ENCODE results near the gene HIPK2.
A peak's percentile ranks its signal among the peaks of the same experiment; 100 is the strongest.

HIPK2 gene

DNA sequence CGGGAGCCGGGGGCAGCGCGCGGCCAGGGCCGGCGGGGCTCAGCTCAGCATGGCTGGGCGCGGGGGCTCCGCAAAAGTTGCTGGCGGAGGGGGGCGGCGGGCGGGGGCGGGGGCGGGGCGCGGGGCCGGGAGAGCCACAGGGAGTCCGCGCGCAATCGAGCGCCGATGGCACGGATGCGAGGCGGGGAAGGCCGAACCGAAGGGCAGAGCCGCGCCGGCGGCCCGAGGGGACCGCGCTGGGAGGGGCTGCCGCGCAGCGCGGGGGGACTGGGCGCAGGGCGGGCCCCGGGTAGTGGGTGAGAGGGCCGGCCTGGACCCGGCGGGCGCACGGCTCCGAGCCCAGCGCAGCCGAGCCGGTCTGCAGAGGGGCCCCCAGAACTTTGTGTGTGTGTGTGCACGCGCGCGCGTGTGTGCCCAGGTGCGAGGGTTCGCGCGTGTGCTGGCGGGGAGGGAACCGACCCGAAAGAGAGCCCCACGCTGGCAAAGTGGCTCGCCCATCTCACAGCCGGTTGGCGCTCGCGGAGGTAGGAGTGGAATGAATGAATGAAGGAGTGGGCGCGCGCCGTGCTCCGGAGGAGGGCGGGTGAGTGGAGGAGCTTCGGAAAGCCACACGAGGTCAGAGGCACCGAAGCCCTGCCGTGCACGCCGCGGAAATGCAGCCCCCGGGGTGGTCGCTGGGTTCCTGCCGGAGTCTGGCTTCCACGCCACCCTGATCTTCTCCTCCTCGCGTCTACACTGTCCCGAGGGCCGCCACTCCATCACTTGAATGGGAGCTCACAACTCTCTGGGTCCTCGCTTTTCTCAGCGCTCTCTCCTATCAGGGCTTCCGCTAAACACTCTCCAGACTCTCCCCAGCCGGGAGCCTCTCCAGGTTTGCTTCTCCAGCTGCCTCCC lies at the start of gene HIPK2:
HIPK2 (minus strand) TSS at position 51 of the 894 bp plus-strand sequence. CDS start 375 bp downstream, outside the sequence.
- DNase-seq: peak in 47 of 51 donors; percentile 22 to 83 (median 66)

DNA sequence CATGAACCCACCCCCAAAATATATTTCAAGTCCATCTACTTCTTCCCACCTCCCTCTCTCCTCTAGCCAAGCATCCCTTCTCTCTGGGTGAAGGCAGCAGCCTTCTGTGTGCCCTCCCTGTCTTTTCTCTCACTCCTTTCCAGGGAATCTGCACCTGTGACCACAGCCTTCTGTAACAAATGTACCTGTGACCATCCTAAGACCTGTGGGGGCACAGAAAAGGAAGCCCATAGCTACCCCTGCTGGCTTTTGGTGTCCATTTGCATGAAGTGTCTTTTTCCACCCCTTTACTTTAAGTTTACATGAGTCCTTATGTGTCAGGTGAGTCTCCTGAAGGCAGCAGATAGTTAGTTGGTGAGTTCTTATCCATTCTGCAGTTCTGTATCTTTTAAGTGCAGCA lies 49.2 kb upstream of the HIPK2 start:
- no peak for DNase-seq

DNA sequence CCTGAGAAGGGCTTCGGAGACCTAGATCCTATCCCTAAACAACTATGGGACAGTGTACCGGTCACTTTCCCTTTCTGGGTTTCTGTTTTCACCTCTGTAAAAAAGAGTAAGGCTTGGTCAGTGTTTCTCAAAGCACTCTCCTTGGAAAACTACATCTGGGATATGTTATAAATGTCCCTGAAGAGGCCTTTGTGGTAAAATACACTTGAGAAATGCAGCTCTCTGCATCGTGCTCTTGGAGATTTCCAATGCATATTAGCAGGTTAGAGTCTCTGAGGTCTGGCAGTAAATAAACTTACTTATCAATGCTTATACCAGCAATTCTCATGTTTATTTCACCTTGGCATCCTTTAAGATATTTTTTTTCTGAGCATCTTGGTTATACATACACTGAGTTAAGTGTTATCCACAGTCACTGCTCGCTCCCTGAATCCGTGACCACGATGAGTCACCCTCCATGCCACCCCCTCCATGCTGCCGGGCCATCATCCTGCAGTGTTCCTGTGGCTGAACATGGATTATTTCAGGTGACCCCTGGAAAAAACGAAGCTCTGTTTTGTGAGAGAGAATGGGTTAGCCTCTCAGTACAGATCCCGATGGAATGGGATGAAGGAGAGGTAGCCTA lies 48.0 kb upstream of the HIPK2 start:
- DNase-seq: no peak

DNA sequence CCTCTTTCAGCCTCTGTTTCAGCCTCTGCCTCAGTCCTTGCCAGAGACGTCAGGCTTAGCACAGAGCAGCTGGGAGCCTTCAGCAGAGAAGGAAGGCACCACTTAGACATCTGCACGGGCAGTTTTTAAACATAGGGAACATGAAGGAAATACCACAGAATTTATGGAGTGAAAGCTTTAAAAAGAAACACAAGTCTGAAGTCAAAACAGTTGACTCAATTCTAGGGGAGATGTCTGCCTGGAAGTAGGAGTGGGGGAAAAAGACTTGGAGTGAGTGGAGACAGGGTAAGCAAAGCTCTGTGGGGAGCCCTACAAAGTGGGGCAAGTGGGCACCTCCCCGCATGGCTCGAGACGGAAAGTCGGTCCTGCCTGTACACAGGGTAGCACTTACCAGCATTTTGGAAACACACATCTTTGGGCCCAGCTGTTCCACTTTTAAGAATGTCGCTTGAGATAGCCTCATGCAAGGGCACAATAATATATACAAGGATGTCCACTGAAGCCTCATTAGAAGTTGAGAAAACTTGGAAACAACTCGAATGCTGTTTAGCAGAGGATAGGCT lies 46.2 kb upstream of the HIPK2 start:
- no peak for DNase-seq

DNA sequence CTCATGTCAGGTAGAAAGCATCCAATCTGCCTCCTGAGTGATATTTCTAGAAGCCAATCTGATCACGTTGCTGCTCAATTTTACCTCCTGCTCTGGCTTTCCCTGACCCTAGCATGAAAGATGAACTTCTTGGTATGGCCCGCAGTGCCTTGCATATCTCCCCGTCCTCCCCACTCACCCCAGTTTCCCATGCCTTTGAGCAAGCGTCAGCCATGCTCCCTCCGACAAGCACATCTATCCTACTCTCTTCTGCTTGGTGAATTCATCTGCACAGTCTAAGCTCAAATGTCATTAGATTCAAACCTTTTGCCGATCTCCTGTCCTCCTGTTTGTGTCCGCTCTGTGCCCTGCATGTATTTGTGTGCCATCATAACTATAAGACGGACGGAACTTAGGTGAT lies 45.1 kb upstream of the HIPK2 start:
- DNase-seq: no peak

DNA sequence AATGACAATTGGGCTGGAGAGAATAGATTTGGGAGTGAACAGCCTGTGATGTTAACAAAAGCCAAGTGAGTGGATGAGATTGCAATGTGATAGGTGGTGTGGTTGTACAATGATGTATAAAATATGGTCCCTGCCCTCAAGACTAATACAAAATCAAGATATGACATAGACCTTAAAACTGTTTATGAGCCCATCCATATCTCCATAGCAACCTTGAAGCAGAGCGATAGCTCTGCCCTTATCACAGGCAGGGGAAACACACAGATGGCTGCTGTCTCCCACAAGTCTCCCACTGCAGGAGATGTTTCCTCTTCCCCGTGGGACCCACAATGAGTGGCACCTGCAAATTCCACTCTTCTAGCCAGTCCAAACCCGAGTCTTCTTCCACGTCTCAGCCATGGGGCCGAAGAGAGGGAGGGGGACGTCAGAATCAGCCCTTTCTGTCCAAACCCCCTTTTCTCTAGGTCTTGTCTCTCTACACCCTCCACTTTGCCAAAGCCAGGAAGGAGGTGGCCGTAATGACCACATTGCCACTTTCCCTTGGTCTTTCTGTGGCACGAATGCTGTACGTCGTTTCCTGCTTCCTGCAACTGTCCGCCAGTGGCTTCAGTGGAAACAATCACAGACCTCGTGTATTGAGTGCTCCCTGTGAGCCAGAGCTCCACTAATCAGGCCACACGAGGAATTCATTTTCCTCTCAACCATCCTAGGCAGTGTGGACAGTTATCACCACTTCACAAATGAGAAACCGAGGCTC lies 43.7 kb upstream of the HIPK2 start:
- no peak for DNase-seq

DNA sequence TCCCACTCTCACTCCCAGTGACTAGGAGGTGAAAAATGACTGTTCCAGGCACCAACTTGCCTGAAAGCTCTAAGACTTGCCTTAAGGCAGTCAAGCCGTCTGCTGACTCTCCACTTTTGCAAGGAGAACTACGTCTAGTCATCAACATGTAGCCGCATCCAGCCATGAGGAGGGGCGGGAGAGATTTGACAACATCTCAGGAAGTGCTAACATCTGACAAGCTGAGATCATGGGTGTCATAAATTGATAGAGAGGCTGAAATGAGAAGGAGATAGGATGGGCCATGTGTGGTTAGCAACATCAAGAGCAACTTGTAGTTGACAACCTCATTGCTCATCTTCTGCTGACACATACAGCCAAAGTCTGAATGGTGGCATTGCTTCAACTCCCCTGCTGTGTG lies 42.3 kb upstream of the HIPK2 start:
- DNase-seq: no peak

DNA sequence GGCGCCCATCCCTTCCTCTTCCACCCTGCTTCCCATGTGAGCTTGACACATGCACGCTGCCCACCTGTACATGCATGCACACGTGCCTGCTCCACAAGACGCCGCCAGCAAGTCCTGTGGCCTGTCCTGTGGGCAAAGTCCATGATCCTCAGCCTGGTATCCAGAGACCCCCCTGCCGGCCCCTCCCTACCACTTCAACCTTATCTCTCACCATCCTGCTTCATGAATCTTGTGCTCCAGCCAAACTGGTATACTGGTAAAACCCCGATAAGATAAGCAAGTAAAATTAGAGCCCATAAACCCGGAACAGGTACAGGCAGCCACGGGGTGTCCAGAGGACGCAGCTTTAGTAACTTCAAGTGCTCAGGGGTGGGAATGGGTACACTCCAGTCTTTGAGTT lies 39.5 kb upstream of the HIPK2 start:
- no peak for DNase-seq

DNA sequence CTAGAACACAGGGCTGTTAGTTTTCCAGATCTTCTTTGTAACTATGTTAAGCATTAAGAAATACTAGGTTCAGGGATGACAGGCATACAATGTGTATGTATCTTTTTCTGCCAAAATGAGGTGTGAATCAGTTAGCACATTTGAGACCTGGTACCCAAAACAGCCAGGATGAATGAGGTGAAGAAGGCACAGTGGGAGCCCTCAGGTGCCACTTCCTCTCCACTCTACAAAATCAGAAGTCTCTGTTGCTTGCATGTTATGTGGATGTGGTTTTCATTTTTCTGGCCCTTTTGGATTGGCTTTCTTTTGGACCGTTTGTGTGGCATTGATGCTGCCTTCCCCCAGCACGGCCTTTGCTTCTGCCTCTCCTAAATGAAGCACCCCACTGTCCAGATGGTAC lies 35.9 kb upstream of the HIPK2 start:
- DNase-seq: no peak

DNA sequence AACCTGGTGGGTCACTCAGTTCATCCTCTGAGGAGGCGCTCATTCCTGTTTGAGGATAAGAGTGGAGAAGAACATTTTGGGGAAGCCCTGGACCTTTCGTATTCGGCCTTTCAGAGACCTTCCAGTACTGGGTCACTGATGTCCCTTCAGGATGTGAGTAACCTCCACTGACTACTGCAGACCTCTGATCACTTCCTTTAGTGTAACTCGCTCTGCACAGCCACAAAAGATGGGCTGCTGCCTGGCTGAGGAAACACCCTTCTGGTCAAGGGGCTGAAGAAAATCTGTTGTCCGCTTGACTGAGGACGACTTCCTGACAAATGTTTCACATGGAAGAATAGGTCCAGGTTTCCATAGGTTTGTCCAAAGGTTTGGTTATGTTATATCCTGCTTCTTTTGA lies 35.4 kb upstream of the HIPK2 start:
- no peak for DNase-seq

DNA sequence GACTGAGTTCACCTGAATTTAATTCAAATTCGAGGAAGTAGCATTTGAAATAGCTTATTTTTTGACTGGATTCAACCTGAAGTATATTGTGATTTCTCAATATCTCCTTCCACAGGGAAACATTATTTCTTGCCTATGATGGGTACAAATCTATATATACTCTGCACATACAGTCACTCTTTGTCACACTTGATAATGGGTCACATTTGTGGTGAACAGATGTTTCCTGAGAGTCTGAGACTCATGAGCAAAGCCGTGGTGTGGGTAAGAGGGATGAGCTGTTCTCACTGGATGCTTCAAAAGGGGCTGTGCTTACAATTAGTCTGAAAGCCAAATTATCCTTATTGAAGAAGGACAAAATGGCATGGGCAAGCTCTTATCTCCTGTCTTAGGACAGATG lies 33.3 kb upstream of the HIPK2 start:
- no peak for DNase-seq

DNA sequence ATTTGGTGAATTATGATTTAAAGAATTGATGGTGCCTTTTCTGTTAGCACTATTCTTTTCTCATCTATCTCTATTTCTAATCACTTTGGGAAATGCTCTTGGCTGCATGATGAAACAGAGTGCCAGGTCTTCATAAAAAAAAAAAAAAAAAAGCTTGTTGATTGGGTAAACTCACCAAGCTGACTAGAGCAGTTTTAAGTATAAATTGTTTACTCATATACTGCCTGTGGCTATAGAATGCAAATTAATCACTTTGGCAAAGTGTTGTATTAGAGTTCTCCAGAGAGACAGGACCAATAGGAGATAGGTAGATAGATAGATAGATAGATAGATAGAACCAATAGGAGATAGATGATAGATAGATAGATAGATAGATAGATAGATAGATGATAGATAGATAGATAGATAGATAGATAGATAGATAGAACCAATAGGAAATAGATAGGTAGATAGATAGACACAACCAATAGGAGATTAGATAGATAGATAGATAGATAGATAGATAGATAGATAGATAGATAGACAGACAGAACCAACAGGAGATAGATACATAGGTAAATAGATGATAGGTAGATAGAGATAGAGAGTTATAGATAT lies 31.1 kb upstream of the HIPK2 start:
- DNase-seq: no peak

DNA sequence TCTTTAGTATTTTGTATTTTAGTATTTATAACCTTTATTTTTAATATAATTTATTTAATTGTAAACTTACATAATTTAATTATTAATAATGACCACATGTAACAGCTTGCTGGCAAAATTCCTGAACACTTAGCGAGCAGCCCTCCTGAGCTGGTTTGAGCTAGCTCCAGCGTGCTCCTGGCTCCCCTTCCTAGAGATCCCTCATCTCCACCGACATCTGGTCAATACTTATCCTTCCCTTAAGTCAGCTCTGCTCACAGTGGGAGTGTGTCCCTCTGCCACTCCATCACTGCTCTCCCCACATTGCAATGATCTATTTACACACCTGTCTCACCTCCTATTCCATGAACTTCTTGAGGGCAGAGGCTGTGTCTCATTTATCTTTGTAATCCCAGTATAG lies 30.6 kb upstream of the HIPK2 start:
- no peak for DNase-seq

DNA sequence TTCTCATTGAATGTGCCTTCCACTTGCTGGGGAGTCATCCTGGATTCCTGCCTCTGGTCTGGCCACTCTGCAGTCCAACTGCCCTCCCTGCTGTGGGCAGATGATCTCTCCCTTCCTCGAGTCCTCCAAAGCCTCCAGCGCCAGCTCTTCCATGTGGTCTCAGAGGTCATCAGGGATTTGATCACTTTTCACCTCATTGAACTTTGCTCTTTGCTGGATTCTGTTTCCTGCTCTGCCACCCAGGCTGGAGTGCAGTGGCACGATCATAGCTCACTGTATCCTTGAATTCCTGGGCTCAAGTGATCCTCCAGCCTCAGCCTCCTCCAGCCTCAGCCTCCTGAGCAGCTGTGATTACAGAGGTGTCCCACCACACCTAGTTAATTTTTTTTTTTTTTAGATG lies 29.2 kb upstream of the HIPK2 start:
- DNase-seq: no peak

DNA sequence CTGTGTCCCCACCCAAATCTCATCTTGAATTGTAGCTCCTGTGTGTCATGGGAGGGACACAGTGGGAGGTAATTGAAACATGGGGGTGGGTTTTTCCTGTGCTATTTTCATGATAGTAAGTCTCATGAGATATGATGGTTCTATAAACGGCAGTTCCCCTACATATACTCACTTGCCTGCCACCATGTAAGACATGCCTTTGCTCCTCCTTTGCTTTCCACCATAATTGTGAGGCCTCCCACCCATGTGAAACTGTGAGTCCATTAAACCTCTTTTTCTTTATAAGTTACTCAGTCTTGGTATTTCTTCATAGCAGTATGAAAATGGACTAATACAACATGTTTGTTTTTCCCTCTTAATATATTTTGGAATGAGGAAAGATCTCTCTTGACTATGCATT lies 26.8 kb upstream of the HIPK2 start:
- DNase-seq: no peak

DNA sequence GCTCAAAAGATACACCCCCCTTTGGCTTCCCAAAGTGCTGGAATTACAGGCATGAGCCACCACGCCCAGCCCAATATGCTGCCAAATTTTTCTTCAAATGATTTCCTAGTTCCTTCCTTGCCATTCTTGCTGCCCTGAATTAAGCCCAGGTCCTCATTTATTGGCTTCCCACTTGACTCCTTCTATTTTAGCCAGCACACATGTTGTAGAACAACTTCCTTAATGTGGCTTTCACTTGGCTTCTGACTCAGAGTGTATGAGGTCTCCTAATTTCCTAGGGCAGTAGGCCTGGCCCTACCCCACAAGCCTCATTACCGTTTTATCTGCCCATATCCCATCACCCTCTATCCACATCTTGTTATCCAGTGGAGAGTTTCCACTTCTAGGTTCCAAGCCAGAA lies 21.8 kb upstream of the HIPK2 start:
- no peak for DNase-seq

DNA sequence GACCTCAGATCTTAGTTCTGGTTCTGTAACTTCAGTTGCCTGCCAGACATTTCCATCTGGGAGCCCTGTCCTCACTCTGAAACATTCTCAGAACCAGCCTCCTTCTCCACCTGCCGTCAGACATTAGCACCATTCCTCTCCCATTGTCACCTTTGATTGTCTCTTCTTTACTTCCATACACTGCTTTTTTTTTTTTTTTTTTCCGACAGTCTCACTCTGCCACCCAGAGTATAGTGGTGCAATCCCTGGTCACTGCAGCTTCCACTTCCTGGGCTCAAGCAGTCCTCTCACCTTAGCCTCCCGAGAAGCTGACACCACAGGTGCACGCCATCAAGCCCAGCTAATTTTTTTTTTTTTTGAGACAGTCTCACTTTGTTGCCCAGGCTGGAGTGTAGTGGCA lies 21.1 kb upstream of the HIPK2 start:
- no peak for DNase-seq

DNA sequence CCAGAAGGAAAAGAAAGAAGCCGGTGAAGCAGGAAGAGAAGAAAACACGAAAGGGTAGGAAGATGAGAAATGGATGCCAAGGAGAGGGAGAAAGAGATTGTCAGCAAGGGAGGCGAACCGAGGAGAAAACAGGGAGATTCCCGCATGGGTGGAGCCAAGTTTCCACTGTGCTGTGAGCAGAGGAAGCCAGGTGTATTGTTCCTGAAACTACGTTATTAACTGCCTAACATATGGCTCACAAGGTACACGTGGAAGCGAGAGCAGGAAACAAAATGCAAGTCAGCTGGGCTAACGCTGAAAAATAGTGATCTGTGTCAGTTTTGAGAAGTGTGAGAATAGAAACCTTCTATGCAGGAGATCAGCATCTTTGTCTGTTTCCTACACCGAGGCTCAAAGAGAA lies 20.4 kb upstream of the HIPK2 start:
- no peak for DNase-seq

DNA sequence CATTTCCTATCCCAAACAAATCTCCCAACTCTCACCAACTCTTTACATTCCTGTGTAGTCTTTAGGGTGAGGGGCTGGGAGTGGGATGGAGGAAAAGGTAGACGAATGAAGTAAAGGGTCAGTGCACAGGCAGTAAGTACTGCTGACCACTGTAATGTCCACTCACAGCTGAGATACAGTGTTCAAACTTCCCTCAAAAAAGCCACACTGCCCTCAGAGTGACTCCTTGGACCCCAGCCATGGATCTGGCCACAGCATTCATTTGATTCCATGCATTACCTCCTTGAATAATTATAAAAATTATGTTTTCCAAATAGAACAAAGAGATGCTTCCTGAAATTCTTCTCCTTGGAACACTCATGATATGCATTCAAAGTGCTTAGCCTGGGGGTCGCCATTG lies 19.8 kb upstream of the HIPK2 start:
- DNase-seq: no peak

DNA sequence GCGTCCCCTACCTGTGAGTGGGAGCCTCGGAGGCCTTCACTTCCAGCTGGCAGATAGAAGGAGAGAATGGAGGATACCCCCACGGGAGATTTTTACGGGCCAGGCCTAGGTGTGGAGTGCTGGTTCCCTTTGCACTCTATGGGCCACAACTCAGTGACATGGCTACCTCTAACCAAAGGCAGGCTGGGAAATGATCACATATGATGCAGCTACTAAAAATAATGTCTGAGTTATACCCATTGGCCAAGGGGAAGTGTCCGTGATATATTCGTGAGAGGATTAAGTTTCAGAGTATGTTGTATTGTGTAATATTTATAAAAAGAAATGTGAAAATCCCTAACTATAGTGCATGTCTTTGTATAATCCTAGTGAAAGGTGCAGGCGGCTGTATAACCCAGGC lies 13.5 kb upstream of the HIPK2 start:
- DNase-seq: no peak

DNA sequence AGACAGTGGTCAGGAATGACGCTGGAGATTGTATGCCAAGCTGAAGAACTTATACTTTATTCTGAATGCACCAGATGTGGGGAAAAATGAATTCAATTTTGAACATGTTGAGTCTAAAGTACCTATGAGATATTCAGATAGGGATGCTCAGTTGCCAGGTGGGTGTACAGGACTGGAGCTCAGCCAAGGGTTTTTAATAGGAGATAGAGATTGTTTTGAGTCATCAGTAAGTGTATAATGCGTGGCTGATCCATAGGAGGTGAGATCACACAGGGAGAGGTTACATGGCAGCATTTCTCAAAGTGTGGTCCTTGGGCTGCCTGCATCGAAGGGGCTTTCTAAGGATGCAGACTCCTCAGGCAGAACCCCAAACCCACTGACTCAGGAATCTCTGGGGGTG lies 6.8 kb upstream of the HIPK2 start:
- DNase-seq: no peak

Measured in hypothalamus (tissue), 51 donors.